KMS-11 (cell line): ENCODE data around the gene PCDH19.

Experiments used
- H2AFZ ChIP-seq: fragments of 200-600 bp; sonication (generic); 2 replicates; pipeline ENCODE4 v1.6.1; 2016; ENCODE audit warnings: antibody characterized with exemption, mixed run types, low read depth
- H3K27ac ChIP-seq: fragments of 200-600 bp; sonication (generic); 2 replicates; pipeline ENCODE4 v1.6.1; 2016; ENCODE audit warnings: mild to moderate bottlenecking, mixed run types
- H3K27me3 ChIP-seq: fragments of 200-600 bp; sonication (generic); 2 replicates; pipeline ENCODE4 v1.6.1; 2017; ENCODE audit warnings: mild to moderate bottlenecking, low read depth, mixed run types, moderate library complexity; ENCODE audit not compliant: insufficient read depth
- H3K36me3 ChIP-seq: fragments of 200-600 bp; sonication (generic); 2 replicates; pipeline ENCODE4 v1.6.1; 2017; ENCODE audit warnings: mild to moderate bottlenecking, mixed run types; ENCODE audit not compliant: insufficient read depth
- H3K4me1 ChIP-seq: fragments of 200-600 bp; sonication (generic); 2 replicates; pipeline ENCODE4 v1.6.1; 2016; ENCODE audit warnings: mild to moderate bottlenecking, low read depth, mixed run types; ENCODE audit not compliant: poor library complexity, severe bottlenecking
- H3K4me2 ChIP-seq: fragments of 200-600 bp; sonication (generic); 2 replicates; pipeline ENCODE4 v1.7.0; 2016; ENCODE audit warnings: mild to moderate bottlenecking, mixed run types
- H3K4me3 ChIP-seq: fragments of 200-600 bp; sonication (generic); IDR thresholded peaks from 2 replicates; pipeline ENCODE4 v1.6.1; 2017; ENCODE audit warnings: low read depth, low read length, mixed read lengths; ENCODE audit not compliant: insufficient read depth
- H3K79me2 ChIP-seq: fragments of 200-600 bp; sonication (generic); 2 replicates; pipeline ENCODE4 v1.6.1; 2016; ENCODE audit warnings: low read depth, mixed run types; ENCODE audit not compliant: insufficient read depth
- H3K9ac ChIP-seq: fragments of 200-600 bp; sonication (generic); 2 replicates; pipeline ENCODE4 v1.6.1; 2016; ENCODE audit warnings: mild to moderate bottlenecking, mixed run types
- H4K20me1 ChIP-seq: fragments of 200-600 bp; sonication (generic); 2 replicates; pipeline ENCODE4 v1.6.1; 2016; ENCODE audit warnings: mild to moderate bottlenecking, mixed run types; ENCODE audit not compliant: insufficient read depth
- CTCF ChIP-seq: fragments of 200-600 bp; sonication (generic); conservative IDR thresholded peaks from 2 replicates; pipeline ENCODE4 v1.6.1; 2017; ENCODE audit warnings: low read depth, mild to moderate bottlenecking, antibody characterized with exemption, low read length, moderate library complexity, mixed read lengths

Gene PCDH19

DNA sequence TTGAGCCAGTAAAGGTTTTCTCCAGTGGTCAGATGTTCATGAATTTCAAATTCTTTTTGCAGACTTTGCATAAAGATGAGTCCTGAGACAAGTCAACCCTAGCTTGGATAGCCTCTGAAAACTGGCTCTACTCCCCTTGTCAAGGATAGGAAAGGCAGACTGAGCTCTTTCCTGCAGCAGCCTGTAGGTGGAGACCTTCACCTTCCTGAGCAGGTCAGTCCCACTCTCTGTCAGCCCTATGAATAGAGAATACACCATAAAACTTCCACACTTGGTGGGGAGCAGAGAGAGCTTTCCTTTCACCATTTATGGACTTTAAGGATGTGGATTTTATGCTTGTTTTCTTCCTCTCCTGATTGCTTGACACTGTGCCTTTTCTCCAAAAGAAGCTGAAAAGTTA, 41.9 kb downstream of the PCDH19 start:
- Histone ChIP-seq H3K4me2 (no peak overlapping the region), H3K4me3 (no peak overlapping the region), H3K27ac (no peak overlapping the region), H3K79me2 (no peaks in the 10 kb centered on the region), H3K4me1 (no peaks in the 10 kb centered on the region), H4K20me1 (no peaks in the 10 kb centered on the region), H2AFZ (no peak overlapping the region), H3K27me3 (no peaks in the 10 kb centered on the region), H3K9ac (no peak overlapping the region), H3K36me3 (no peaks in the 10 kb centered on the region)
- no peak for TF ChIP-seq CTCF

GRCh38 chrX:100363896-100364295, 46.2 kb downstream of the PCDH19 start:
- no peaks in the 10 kb centered on the region for H3K27me3 ChIP-seq
- no peak for TF ChIP-seq CTCF
- no peak overlapping the region for H3K9ac ChIP-seq
- no peaks in the 10 kb centered on the region for H3K79me2 ChIP-seq
- no peak overlapping the region for H3K27ac ChIP-seq
- no peak overlapping the region for H2AFZ ChIP-seq
- no peaks in the 10 kb centered on the region for H4K20me1 ChIP-seq
- no peaks in the 10 kb centered on the region for H3K4me1 ChIP-seq
- H3K36me3 ChIP-seq = no peaks in the 10 kb centered on the region
- no peak overlapping the region for H3K4me2 ChIP-seq
- H3K4me3 ChIP-seq = no peak overlapping the region

DNA sequence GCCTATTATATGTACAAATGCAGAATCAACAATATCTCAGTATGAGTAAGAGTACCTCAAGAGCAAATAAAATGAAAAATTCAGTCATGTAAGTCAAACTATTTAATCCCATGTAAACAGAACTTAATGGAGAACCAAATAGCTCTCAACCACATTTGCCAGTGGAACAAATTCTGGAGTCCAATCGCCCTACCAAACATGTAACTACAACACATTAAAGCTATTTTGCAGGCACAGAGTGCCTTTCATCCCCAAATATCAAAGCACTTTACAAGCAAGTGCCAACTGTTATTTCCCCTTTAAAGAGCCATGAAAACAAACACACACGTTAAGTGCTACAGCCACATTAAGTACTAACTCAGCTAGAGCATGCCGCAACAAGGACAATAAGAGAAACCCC, 51.3 kb downstream of the PCDH19 start:
- Histone ChIP-seq H2AFZ (no peak overlapping the region), H3K4me3 (no peak overlapping the region), H3K36me3 (no peaks in the 10 kb centered on the region), H3K4me1 (no peaks in the 10 kb centered on the region), H3K9ac (no peak overlapping the region), H4K20me1 (no peaks in the 10 kb centered on the region), H3K79me2 (no peaks in the 10 kb centered on the region), H3K4me2 (no peak overlapping the region), H3K27me3 (no peaks in the 10 kb centered on the region), H3K27ac (no peak overlapping the region)
- TF ChIP-seq CTCF = no peak

- no peak overlapping the region for H3K27ac ChIP-seq
- no peak for TF ChIP-seq CTCF
- H3K27me3 ChIP-seq = no peaks in the 10 kb centered on the region
- H3K79me2 ChIP-seq = no peaks in the 10 kb centered on the region
- no peak overlapping the region for H3K4me3 ChIP-seq
- no peak overlapping the region for H3K9ac ChIP-seq
- H3K4me2 ChIP-seq = no peak overlapping the region
- H3K36me3 ChIP-seq = no peaks in the 10 kb centered on the region
- H4K20me1 ChIP-seq = no peaks in the 10 kb centered on the region
- no peak overlapping the region for H2AFZ ChIP-seq
- H3K4me1 ChIP-seq = no peaks in the 10 kb centered on the region
These were observed 53.6 kb downstream of the PCDH19 start for GRCh38 chrX:100356351-100356896.
